Stimulated activated CD8-positive, alpha-beta memory T cell treated with anti-CD3 and anti-CD28 coated beads, Interleukin-2, amount 100 ng/mL, for 48 hours (primary cell): Measurements from ENCODE around the gene CYP27A1.
"Not testable (repeated sequence)": the region's sequence is repeated elsewhere in the genome, so short reads cannot be mapped to it uniquely, and the experiment has no call there.

ENCODE experiments used
- DNase-seq, 2 donors: peaks; one replicate each; pipeline ENCODE4 v3.0.0-alpha.2; 2020; ENCODE audit warnings: low read depth in 2 of 2

Gene CYP27A1

DNA sequence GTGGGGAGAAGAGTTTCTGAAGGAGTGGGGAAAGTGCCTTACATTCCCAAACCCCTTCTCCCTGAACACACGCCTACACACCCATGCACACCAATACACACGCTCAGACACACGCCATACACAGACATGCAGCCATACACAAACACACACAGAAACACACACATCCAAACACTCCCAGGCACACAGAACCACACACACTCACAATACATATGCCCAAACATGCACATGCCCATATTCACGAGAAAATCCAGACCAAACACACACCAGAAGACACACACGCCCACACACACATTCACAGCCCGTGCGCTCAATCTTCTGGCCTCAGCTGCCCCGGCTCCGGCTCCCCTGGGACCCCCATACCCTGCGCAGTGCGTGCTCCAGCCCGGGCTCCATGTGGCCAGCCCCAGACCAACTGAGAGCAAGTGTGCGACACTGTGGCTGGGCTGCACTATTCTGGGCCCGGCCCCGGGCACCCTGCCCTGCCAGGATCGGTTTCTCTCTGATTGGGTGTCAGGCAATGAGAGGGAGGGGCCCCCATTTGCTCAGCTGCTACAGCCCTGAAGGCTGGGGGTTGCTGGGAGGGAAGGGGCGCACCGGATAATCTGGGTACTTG is 49.5 kb downstream of the CYP27A1 start, which contains the start of gene PRKAG3:
PRKAG3 (minus strand) TSS at position 426 of the 613 bp plus-strand sequence.
- no peak for DNase-seq

DNA sequence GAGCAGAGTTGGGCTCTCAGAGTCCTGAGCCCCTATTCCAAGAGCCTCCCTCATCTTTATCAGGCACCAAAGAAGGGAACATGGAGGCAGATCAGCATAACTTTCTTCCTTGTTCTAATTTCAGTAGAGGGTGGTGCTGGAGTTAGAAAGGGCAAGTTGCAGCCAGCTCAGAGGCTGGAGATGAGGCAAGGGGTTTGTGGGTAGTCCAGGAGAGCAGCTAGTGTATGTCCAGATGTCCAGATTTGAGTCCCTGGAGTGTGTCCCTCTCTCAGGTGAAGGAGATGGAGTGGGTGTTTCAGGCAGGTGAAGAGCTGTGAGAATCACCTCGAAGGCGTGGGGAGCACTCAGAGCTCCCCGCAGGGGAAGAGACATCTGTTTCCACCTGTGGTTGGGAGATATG is 50.1 kb downstream of the CYP27A1 start:
- DNase-seq = no peak

DNA sequence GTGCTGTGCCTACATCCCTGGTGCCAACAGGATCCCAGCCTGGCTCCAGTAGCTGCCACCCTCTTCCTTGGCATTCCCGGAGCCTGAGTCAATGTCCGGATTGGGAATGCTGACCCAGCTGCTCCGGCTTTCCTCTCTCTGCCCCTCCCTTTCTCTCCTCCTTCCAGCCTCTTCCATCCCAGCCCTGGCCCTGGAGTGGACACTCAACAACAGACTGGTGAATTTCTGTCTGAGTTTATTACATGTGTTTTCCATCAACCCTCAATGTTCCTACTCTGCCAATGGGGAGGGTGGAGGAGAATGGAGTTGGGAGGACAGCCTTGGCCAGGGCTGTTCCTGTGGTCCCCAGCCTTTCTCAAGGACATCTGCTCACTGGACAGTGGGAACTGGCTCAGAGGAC is 50.6 kb downstream of the CYP27A1 start:
- DNase-seq = no peak

DNA sequence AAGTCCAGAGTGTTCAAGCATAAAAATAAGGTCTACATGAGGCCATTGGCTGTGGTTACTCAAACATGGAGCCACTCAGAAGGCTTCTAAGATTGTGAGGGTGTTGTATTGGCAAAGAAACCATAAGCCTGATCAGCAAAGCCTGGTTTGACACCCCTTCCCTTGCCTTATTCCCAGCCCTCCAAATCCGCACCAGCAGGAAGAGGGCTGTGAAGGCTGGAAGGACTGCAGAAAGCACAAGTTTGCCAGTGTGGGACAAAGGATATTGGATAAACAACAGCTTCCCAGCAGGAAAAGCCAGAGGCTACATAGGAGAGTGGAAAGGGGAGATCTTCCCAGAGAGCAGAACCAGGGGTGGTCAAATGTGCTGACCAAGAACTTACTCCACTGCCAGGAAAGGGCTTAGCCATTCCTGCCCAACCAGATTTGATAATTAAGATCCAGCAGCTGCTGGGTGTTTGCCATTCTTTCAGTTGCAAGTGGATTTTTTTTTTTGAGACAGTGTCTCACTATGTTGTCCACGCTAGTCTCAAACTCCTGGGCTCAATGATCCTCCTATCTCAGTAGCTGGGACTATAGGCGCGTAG is 51.2 kb downstream of the CYP27A1 start:
- no peak for DNase-seq

DNA sequence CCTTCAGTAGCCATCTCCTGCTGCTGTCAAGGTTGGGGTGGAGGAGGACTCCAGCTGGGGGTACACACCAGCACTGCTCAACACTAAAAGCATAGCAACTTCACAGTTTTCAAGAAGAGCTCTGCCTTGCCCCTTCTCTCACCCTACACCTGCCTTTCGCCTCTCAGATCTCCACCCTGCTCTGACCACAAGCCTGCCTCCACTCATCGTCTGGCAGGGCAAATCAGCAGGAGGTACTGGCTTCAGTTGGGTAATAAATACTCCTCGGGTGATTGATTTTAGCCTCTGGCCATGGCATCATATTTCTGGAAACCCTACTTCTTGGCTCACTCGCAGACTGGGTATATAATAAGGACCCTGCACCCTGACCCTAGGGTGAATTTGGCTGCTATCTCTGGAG is 52.7 kb downstream of the CYP27A1 start:
- no peak for DNase-seq

DNA sequence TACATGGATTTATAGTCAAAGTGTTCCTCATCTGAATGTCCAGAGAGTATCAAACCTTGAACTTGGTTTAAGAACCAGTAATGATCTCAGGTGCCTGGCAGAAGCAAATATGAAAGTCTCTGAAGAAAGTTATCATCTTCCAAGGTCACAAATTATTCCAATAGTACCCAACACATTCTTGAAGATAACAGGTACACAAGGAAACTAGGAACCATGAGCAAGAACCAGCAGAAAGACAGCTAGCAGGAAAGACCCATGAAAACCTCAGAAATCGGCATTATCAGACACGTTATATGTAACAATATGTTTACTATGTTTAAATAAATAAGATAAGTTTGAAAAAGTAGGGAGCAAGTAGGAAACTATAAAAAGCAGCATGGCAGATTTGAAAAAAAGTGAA is 55.5 kb downstream of the CYP27A1 start:
- DNase-seq = no peak

DNA sequence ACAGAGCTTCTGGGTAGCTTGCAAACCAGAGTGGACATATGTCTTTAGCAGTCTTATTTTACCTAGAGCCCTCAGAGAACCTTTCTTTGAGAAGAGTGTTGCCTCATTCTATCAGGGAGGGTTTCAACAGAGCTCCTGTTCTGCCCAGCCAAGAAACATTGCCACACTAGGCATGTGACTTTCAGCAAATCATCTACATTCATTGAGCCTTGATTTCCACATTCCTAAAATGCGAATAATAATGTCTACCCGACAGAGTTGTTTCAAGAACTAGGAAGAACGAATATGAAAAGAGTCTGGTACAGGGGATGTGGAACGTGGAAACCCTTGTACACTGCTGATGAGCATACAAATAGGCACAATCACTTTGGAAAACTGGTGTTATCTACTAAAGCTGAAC is 57.5 kb downstream of the CYP27A1 start:
- no peak for DNase-seq

DNA sequence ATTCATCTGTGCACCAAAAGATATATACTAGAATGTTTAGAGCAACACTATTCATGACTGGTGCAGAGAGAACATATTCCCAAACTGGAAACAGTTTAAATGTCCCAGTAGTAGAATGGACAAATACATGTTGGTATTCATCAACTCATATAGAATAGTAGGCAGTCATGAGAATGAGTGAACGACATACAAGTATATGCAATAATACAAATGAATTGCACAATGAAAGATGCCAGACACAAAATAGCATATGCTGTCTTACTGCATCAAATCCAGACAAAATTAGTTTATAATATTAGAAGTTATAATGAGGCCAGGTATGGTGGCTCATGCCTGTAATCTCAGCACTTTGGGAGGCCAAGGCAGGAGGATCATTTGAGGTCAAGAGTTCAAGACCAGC is 57.9 kb downstream of the CYP27A1 start:
- no peak for DNase-seq

DNA sequence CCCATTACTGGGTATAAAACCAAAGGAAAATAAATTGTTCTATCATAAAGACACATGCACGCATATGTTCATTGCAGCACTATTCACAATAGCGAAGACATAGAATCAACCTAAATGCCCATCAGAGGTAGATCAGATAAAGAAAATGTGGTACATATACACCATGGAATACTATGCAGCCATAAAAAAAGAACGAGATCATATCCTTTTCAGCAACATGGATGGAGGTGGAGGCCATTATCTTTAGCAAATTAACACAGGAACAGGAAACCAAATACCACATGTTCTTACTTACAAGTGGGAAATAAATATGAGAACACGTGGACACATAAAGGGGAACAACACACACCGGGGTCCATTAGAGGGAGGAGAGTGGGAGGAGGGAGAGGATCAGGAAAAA is 62.4 kb downstream of the CYP27A1 start:
- not testable (repeated sequence) for DNase-seq

DNA sequence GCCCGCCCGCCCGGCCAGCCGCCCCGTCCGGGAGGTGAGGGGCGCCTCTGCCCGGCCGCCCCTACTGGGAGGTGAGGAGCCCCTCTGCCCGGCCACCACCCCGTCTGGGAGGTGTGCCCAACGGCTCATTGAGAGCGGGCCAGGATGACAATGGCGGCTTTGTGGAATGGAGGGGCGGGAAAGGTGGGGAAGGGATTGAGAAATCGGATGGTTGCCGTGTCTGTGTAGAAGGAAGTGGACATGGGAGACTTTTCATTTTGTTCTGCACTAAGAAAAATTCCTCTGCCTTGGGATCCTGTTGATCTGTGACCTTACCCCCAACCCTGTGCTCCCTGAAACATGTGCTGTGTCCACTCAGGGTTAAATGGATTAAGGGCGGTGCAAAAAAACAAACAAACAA is 65.0 kb downstream of the CYP27A1 start:
- not testable (repeated sequence) for DNase-seq

DNA sequence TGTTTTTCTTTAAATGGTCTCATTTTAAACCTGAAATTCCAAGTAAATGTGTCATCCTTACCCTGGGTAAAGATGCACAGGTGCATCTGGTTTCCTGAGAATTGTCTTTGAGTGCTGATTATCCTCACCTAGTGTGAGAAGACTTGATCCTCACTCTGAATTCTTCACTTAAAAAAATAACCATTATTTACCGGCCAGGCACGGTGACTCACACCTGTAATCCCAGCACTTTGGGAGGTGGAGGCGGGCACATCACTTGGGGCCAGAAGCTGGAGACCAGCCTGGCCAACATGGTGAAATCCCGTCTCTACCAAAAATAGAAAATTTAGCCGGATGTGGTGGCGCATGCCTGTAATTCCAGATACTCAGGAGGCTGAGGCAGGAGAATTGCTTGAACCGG is 67.8 kb downstream of the CYP27A1 start:
- no peak for DNase-seq

DNA sequence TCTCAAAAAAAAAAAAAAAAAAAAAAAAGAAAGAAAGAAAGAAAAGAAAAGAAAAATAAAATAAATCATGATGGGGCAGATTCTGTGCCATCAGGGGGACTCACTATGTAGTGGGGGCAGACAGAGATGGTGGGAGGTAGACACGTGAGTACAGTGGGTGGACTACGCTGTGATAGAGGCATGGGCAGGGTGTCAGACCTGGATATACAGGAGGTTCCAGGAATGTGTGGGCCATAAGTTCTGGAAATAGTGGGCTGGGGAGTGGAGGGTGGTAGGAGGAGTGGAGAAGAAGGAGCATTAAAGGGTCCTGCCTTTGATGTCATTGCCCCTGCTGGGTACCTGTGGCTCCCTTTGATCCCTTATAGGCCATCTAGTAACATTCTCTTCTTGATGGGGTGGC is 68.8 kb downstream of the CYP27A1 start:
- DNase-seq = no peak

DNA sequence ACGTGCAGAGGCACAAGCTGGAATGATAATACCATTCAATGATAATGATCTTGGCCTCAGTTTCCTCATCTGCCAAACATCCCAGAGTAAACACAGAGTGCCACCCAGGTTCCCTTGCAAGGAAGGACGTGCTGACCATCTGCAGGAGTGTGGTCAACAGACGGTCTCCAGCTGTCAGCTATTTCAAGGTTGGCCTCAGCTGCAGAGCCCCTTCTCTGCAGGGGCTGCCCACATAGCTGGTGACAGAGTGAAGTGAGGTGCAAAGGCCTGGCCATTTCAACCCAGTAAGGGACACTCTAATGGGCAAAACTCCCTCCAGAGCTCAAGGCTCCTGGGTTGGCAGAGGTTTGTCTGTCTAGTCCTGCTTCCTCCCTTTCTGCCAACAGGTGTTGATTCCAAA is 69.3 kb downstream of the CYP27A1 start:
- DNase-seq = no peak

DNA sequence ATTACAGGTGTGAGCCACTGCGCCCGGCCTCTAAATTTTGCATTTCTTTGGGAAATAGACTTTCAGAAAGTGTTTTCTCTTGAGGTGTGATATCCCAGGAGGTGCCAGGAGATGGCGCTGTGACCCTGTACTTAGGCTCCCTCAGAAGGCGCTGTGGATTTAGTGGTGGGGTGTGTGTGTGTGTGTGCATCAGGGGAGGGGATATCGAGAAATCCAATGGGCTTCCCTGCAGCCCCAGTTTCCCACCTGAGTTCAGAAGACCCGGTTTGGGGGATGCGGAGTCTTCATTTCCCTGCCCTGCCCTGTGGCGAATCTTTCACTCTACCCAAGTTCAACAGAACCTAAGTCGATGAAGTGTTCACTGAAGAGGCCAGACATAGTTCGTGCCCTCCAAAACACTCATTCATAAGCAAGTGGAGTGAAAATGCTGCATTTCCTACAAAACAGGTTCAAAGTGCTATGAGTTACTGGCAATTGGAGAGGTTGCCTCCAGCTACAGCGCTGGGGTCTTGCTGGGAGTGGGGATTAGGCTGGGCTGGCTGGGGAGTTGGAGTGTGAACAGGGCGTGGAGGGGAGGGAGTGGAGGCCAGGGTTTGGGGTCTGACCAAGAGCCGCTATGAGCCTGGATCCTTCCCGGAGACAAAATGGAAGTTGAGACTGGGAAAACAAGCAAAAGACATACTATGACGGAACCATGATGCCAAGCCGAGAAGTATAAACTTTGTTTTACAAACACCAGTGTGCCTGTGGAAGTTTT is 71.1 kb downstream of the CYP27A1 start:
- peak; percentile 36 to 41 for DNase-seq

DNA sequence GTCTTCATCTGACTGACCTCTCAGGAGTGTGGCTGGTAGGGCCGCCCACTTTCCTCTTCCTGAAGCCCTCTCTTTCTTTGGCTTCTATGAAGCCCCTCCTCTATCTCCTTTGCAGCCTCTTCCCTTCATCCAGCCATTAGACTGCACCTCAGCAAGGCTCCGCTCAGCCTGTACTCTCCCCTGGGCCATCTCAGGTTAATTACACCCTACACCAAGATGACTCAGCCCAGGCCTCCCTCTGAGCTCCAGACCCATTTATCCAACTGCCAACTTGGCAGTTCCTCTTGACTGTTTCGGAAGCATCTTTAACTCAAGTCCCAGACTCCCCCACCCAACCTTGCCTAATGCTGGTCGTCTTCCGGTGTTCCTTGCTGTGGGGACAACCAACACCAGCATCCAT is 71.8 kb downstream of the CYP27A1 start:
- DNase-seq = no peak

DNA sequence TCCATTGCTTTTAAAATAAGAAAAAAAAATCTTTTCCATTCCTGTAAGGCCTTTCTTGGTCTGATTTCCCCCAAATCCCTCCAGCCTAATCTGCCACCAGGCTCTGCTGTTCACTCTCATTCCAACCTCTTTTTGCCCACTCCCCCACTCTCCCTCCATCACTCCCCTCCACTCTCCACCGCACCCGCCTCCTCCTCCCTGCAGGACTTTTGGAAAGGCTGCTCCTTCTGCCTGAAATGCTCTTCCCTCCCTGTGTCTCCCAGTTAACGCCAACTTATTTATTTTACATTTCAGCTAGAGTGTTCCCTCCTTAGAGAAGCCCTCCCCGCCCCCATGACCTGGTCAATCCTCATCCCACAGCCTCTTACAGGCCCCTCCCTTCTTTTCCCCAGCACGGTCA is 72.9 kb downstream of the CYP27A1 start:
- no peak for DNase-seq

DNA sequence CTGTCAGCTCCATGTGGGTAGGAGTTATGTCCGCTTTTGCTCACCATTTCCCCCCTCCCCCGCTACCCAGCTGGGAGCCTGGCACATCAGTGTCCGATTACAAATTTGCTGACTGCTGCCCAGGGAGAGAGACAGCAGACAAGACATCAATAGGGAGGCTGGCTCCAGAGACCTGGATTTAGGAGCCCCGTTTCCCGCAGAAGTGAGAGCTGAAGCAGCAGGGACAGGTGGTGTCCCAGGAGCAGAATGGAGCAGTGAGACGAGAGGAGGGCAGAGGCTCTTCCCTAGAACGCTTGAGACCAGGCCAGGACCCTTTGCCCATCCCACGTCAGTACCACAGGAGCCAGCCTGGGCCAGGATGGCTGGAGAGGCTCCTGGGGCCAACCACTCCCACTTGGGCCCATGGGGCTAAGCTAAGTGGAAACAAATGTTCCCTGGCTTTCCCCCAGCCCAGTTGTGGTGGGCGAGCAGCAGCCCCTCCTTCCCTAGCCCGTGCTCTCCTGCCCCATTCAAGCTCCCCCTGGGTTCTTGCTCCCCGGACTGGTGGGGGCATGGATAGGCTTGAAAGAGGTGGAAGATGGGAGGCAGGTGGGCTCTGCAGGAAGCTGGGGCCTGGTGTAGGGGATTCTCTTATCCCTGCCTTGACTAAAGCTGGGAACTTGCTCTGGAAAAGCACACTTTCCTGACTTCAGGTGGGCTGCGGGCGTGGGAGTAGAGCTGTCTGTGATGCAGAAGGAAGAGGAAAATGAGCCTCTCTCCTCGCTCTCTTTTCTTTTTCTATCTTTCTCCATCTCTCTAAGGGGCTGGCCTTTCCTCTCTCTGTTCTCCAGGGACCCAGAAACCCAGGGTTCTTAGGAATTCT is 73.6 kb downstream of the CYP27A1 start:
- no peak for DNase-seq

DNA sequence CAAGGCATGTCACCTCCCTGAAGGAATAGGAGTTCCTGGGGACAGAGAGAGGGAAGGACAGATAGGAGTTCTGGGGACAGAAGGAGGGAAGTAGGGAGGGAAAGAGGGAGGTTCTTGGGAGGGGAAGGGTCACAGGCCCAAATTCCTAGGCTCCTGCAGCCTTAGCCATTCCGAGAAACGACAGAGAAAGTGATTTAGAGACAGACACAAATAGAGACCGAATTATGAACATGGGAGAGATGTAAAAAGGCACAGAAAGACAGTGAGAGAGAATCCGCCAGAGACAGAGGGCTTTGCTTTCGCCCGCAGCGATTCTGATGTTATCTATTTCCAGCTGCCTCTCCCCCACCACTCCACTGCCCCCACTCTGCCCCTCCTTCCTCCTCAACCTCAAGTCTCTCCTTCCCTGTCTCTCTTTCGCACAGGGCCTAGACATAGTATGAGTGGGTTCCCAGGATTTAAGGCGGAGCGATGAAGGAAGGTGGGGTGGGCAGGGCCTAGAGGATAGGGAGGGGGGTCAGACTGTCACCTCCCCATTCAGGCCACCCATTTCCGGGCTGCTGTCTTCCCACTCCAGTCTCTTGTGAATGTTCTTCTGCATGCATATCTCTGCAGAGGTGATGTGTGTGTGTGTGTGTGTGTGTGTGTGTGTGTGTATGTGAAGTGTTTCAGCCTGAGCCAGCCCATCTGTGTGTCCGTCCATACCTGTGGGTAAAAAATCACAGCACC is 74.4 kb downstream of the CYP27A1 start:
- no peak for DNase-seq

DNA sequence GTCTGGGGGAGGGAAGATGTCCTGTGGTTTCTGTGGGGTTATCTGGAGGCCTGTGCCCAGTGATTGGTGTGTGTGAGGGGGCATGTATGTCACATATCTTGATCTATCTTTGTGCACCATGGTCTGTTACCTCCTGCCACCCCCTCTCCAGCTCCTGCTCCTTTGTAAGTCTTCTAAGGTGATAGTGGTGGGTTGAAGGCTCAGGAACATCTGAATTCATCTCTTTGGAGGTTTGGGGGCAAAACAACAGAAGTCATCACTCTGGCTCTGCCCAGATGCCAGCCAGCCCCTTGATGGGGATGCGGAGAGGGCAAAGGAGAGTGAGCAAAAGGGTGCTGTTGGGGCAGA is 74.9 kb downstream of the CYP27A1 start:
- no peak for DNase-seq

DNA sequence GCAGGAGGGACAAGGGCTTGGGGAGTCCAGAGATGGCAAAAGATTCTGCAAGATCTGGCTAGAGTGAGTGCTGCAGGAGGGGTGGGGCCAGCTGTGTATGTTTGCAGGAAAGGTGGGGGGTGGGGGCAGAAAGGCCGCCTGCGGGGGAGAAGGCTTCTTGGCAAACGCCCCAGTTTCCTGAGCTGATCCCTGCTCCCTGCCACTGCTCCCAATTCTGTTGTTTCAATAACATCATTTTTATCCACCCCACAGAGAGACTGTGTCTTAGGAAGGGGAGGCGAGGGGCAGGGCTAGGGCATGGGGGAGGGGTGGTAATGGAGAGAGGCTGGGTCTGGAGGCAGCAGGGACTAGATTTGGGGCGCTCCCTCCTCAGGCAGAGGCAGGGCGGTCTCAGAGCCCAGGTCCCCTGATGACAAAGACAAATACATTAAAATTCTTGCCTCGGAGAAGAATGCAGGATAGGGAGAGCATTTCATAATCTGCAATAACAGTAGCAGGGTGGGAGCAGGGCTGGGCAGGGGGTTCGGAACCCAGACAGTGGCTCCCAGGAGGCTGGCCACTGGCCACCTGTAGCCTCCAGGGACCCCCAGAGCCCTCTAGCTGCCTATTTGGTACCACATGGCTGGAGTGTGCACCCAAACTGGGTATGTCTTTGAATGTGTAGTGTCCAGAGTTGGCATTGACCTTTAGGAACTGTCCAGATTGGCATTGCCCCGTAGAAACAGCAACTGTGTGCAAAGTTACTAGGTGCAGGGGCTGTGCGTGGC is 75.6 kb downstream of the CYP27A1 start:
- DNase-seq = no peak

DNA sequence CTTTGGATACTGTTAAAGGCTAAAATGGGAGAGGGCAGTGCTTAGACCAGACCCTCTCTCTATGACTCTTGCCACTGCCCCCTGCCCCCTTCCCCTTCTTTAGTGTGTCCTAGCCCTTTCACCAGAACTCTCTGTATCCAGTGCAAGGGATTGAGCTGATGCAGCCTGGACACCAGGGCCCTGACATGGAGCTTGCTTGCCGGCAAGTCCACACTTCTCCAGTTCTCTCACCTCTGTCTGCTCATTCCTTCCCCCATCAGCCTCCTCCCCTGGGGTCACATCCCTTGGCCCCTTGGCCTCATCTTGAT is 76.1 kb downstream of the CYP27A1 start:
- DNase-seq = no peak
